NCI-H526 treated with DMSO at 0.1 percent for 48 hours (cell line): ENCODE measurements around the gene KASH5.
"Not testable (repeated sequence)": the region's sequence is repeated elsewhere in the genome, so short reads cannot be mapped to it uniquely, and the experiment has no call there.

Experiments
- DNase-seq: peaks from one replicate; lab custom pipeline; 2025; lab: John Stamatoyannopoulos, UW

KASH5 gene

DNA sequence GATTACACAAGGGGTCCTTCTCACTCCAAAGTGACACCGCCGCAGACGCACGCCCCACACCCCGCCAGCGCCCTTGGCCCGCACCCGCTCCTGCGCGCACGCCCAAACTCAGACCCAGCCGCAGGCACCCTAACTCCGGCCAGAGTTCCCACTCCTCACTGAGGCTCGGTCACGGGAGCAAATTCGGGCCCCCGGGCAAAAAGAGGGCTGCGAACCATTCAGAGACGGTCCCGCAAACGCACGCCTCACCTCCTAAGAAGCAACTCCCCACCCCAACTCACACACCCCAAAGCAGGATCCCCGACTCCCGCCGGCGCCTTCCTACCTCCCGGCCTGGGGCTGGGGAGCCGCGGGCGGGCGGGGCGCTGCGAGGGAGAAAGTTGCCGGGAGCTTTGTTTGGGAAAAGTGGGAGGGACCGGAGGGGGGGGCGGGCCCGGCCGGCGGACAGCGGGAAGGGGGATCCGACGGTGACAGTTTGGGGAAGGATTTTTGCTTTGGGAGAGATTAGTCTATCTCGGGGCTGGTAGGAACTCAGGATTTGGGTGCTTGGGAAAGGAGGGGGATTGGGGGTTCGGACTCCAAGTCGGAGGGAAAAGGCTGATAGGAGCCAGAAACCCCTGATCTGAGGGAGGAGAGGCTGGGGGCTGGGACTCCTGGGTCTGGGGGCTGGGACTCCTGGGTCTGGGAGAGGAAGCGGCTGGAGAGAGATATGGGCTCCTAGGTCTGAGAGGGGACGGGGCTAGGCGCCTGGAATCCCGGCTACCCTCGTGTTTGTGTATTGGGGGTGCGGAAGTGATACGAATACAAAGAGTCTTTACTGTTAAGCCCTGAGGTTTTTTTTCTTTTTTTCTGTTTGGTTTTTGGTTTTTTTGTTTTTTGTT, 25.8 kb upstream of the KASH5 start, which contains the start of gene TEAD2:
Gene TEAD2 (minus strand): TSS at position 369 of the 881 bp plus-strand sequence. CDS start 2,341 bp downstream, outside the sequence.
- DNase-seq: no peak

GRCh38 chr19:49362929-49363267, 25.2 kb upstream of the KASH5 start:
- DNase-seq: no peak

DNA sequence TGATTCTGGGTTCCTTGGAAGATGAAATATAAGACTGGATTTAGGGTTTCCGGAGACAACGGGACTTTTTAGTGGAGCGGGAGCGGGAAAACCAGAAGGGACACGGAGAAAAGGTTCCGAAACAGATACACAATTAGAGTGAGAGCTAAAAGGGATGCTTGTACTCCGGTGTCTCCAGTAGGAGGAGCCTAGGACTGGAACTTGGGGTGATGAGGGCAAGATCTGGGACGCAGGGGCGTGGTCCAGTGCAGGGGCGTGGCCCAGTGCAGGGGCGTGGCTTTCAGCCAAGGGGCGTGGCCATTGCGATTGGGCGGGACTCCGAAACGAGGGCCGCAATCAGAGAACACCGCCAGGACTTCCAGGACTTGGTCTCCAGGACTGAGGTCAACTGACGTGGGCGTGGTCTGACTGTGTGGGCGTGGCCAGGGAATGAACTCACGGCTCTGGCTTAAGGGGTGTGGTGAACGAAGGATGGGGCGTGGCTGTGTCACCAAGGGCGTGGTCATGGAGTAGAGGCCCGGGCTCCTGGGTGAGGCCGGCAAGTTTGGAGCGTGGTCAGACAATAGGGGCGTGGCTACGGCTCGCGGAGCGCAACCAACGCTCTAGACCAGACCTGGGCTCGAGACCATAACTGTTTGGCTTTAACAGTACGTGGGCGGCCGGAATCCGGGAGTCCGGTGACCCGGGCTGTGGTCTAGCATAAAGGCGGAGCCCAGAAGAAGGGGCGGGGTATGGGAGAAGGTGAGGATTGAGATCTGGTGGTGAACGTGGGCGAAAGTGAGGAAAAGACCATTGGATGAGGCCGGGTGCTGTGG, 24.6 kb upstream of the KASH5 start, which contains the start of gene DKKL1:
Gene DKKL1 (plus strand): TSS at position 610 of the 815 bp plus-strand sequence. CDS start 122 bp downstream, at position 732.
- peak; percentile 35 for DNase-seq

- no peak for DNase-seq
These were observed 23.8 kb upstream of the KASH5 start for GRCh38 chr19:49364083-49364737.

DNA sequence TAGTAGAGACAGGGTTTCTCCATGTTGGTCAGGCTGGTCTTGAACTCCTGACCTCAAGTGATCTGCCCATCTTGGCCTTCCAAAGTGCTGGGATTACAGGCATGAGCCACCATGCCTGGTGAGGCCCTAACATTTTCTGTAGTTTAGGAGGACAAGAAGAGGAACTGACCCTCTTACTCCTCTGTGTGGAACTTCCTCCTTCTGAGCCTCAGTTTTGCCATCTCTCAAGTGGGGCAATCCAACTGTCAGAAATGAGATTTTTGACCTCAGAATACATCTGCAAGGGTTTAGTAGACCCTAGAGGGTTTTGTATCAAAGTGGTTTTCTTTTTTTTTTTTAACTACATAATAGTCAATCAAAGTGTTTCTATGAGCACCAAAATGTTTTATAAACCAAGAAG, 21.9 kb upstream of the KASH5 start:
- DNase-seq: no peak

- no peak for DNase-seq
These were observed 19.2 kb upstream of the KASH5 start for GRCh38 chr19:49368711-49369358.

DNA sequence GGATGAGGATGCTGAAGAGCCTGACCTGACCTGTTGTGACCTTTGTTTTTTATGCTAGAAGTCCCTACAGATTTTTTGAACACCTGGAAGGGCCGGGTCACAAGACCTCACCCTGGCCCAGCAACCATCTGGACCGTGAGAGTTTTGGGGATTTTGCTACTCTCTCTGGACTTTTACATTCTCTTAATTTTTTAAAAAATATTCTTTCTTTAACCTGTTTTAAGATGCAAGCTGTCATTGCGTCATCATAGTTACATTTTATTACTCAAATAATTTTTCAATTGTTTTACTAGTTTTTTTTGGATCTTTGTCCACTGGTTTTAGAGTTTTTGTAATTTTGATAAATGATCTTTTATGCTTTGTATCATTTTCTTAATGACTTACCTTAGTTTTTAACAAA, 16.9 kb upstream of the KASH5 start:
- no peak for DNase-seq

- DNase-seq: not testable (repeated sequence)
These were observed 14.9 kb upstream of the KASH5 start for GRCh38 chr19:49373174-49373573.

GRCh38 chr19:49374665-49375434, 13.2 kb upstream of the KASH5 start:
- no peak for DNase-seq

GRCh38 chr19:49378512-49378911, 9.5 kb upstream of the KASH5 start:
- no peak for DNase-seq

GRCh38 chr19:49380391-49380790, 7.7 kb upstream of the KASH5 start:
- DNase-seq: no peak

DNA sequence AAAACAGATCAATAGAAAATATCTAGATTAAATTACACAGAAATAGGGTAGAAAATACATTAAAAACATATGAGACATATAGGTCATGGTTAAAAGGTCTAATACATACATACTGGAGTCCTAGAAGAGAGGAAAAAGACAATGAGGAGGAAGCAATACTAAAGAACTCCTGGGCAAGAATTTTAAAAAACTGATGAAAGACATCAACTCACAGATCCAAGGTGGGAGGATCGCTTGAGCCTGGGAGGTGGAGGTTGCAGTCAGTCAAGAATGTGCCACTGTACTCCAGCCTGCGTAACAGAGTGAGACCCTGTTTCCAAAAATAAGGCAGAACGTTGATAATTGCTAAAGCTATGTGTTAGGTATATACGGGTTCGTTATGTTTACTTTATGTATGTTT, 5.4 kb upstream of the KASH5 start:
- no peak for DNase-seq

GRCh38 chr19:49383599-49383998, 4.5 kb upstream of the KASH5 start:
- no peak for DNase-seq

DNA sequence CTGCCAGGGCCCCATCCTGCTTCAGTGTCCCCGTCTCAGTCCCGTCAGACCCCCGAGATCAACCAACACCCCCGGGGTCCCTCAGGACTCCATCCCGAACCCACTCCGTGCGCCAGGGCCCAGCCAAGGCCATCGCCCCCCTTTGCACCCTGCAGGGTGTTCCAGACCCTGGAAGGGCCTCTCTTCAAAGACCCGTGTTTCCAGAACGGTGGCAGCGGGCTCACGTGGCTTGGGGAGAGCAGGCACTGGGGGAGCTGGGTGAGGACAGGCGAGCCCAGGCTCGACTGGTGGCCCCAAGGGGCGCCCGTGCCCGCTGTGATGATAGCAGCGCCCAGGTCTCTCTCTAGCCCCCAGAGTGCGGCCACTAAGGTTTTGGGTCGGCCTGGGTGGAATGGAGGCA, 1.4 kb downstream of the KASH5 start:
- no peak for DNase-seq

DNA sequence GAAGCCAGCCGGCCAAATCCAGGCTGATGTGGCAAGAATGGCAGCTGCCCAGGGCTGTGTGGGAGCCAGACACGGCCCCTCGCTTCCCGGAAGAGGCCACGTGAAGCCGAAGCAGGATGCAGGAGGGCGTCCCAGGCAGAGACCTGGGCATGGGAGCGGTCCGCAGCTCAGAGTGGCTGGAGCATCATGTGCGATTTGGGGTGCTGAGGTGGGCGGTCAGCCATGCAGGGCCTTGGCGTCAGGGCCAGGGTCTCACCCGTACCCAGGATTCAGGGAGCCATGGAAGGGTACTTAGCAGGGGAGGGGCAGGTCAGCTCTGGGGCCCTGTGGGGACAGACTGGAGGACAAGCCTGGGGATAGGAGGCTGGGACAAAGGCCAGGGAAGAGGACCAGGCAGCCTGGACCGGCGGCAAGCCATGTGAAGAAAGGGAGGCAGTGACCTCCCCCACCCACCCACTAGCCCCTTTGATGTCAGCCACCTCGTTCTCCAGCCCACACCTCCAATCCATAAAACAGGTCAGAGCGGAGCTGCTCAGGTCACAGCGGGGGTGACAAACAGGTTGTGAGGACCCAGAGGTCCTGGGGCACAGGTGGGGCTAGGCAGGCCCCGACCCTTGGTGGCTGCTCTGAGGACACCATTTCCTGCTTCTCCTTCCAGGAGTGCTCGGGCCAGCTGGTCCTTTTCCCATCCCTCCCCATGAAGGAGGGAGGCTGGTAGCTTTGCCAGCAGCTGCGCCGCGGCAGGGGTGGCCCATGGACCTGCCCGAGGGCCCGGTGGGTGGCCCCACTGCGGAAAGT, 2.3 kb downstream of the KASH5 start:
- no peak for DNase-seq

- DNase-seq: no peak
These were observed 2.9 kb downstream of the KASH5 start for GRCh38 chr19:49390929-49391359.

DNA sequence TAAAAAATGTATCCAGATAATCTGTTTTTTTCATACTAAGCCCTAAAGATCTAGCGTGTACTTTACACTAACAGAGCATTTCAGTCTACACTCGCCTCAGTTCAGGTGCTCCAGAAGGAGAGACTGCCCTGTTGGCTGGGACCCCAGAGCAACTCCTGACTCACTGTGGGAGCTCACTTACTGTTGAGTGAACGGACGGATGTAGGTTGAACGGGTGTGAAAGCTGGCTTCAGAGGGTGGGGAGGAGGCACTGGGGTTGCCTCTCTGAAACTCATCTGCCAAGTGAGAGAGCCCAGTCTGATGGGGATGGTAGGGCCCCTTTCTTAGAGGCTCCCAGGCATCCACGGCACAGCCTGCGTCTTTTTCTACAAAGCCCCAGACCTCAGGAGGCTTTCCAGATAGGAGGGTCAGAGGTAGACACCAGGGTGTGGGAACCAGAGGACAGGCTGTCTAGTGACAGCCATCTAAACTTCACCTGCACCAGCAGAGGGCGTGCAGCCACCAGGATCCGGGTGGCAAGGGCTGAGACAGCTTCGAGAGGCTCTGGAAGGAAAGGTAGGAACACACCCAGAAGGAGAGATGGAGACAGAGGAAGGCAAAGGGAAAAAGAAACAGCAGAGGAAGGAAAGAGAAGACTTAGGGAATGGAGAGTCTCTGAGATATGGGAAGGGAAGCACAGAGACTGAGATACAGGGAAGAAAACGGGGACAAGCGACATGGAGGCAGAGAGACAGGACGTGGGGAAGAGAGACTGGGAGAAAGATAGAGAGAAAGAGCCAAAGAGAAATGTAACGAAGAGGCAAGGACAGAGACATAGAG, 3.7 kb downstream of the KASH5 start:
- peak; percentile 57 for DNase-seq

DNA sequence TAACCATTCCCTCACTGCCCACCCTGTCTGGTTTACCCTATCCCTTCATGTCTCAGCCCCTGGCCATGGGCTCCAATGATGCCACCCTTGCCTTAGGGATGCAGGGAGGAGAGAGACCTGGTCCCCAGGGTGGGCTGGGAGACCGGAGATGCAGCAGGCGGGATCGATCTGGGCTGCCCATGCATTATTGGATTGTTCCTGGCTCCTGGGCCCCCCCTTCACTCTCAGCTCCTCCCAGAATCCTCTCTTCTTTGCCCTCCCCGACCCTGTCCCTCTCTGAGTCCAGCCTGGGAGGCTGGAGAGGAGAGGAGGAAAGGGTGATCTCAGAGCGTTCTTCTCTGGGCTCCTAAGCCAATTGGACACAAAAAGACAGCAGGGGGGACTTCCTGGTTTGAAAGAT, 5.8 kb downstream of the KASH5 start:
- no peak for DNase-seq
